Adipose tissue (tissue), 3 donors: Measurements from ENCODE around the gene POLE3. TPM values are rescaled to one million over a fixed set of nuclear protein-coding genes. Genes with fewer than 3 reads are reported as not detected.
"Not testable (repeated sequence)": the region's sequence is repeated elsewhere in the genome, so short reads cannot be mapped to it uniquely, and the experiment has no call there.

Experiments
- H3K27ac ChIP-seq: one replicate; pipeline ENCODE4 v1.5.1; 2013; ENCODE audit warnings: low read depth, low read length
- WGBS, 3 donors: extraction: QIAGEN DNeasy Blood & Tissue Kit; methylation state at CpG; one replicate each; pipeline ENCODE4 v1.1.7; 2013; 5-methylcytosine and 5-hydroxymethylcytosine counted together
- polyA plus RNA-seq, 3 donors: library from polyadenylated mRNA; stranded (reverse); fragments of 200-250 nt; gene quantifications; one replicate each; pipeline ENCODE4 v1.2.3, GENCODE V29; 2013
- donor health status: healthy with polysubstance abuse.
- donor health status: Bipolar disorder and iron deficiency.
- donor health status: healthy.

POLE3 gene
- polyA plus RNA-seq, 3 donors, result 23.3 to 33.0 (median 24.7) TPM

- 26 to 90% (median 81%) methylated on average over 8 of the region's 8 CpGs for WGBS, 3 donors
- H3K27ac ChIP-seq, result no peak overlapping the region
Observed at GRCh38 chr9:113381909-113382411, 28.5 kb downstream of the POLE3 start.

GRCh38 chr9:113381441-113381840 lies 29.0 kb downstream of the POLE3 start:
- H3K27ac ChIP-seq, result not testable (repeated sequence)
- WGBS, 3 donors, result 40 to 87% (median 83%) methylated on average over 7 of the region's 7 CpGs

GRCh38 chr9:113380869-113381378 lies 29.6 kb downstream of the POLE3 start:
- 27 to 62% (median 58%) methylated on average over 1 of the region's 1 CpG for WGBS, 3 donors
- H3K27ac ChIP-seq, result no peak overlapping the region

- not testable (repeated sequence) for H3K27ac ChIP-seq
- 55 to 89% (median 75%) methylated on average over 2 of the region's 2 CpGs for WGBS, 3 donors
Observed at GRCh38 chr9:113379829-113380210, 30.7 kb downstream of the POLE3 start.

GRCh38 chr9:113379094-113379828 lies 31.2 kb downstream of the POLE3 start:
- H3K27ac ChIP-seq, result not testable (repeated sequence)
- 22 to 68% (median 68%) methylated on average over 24 of the region's 24 CpGs for WGBS, 3 donors

GRCh38 chr9:113376634-113377567 lies 33.6 kb downstream of the POLE3 start, which contains the start of gene HDHD3:
Gene HDHD3, minus strand, starts transcription at chr9:113376986. Its CDS starts 2,632 bp downstream, at chr9:113374354.
- 1 to 3% (median 2%) methylated on average over 33 to 72 of the region's 74 CpGs for WGBS, 3 donors
- no peak within 1 kb of the TSS for H3K27ac ChIP-seq

GRCh38 chr9:113375057-113376023 lies 35.1 kb downstream of the POLE3 start:
- H3K27ac ChIP-seq, result no peak overlapping the region
- WGBS, 3 donors, result 44 to 89% (median 88%) methylated on average over 6 of the region's 6 CpGs

- 63 to 92% (median 91%) methylated on average over 24 of the region's 24 CpGs for WGBS, 3 donors
- H3K27ac ChIP-seq, result no peak overlapping the region
Observed at GRCh38 chr9:113373676-113374392, 36.6 kb downstream of the POLE3 start.

- H3K27ac ChIP-seq, result no peak overlapping the region
- 52 to 73% (median 63%) methylated on average over 3 of the region's 3 CpGs for WGBS, 3 donors
Observed at GRCh38 chr9:113373256-113373655, 37.2 kb downstream of the POLE3 start.

GRCh38 chr9:113372059-113372458 lies 38.4 kb downstream of the POLE3 start:
- 73 to 94% (median 93%) methylated on average over 5 of the region's 5 CpGs for WGBS, 3 donors
- no peak overlapping the region for H3K27ac ChIP-seq

GRCh38 chr9:113370806-113371325 lies 39.6 kb downstream of the POLE3 start:
- WGBS, 3 donors, result 45 to 81% (median 74%) methylated on average over 8 of the region's 8 CpGs
- H3K27ac ChIP-seq, result no peak overlapping the region

- no peak overlapping the region for H3K27ac ChIP-seq
- 64 to 92% (median 82%) methylated on average over 11 of the region's 11 CpGs for WGBS, 3 donors
Observed at GRCh38 chr9:113369855-113370140, 40.7 kb downstream of the POLE3 start.

GRCh38 chr9:113368982-113369854 lies 41.3 kb downstream of the POLE3 start:
- H3K27ac ChIP-seq, result no peak overlapping the region
- WGBS, 3 donors, result 51 to 84% (median 72%) methylated on average over 13 of the region's 13 CpGs

GRCh38 chr9:113368348-113368981 lies 42.0 kb downstream of the POLE3 start:
- no peak overlapping the region for H3K27ac ChIP-seq
- 87 to 93% (median 90%) methylated on average over 5 of the region's 5 CpGs for WGBS, 3 donors

- WGBS, 3 donors, result 50 to 95% (median 52%) methylated on average over 3 of the region's 3 CpGs
- H3K27ac ChIP-seq, result not testable (repeated sequence)
Observed at GRCh38 chr9:113365652-113366051, 44.8 kb downstream of the POLE3 start.

- H3K27ac ChIP-seq, result no peak overlapping the region
- WGBS, 3 donors, result 27 to 57% (median 40%) methylated on average over 1 of the region's 1 CpG
Observed at GRCh38 chr9:113364951-113365350, 45.5 kb downstream of the POLE3 start.
